OCI-LY7 (cell line): ENCODE data around the gene CPB2. TPM values are rescaled to one million over a fixed set of nuclear protein-coding genes. Genes with fewer than 3 reads are reported as not detected.

ENCODE experiments used
- BruUV-seq: library from RNA; stranded (reverse); fragments of 400-500 nt; replicated peaks from 2 replicates; lab custom pipeline; 2021; lab: Mats Ljungman, UMichigan
- CTCF ChIA-PET: fragments of 300-600 bp; sonication (Branson Sonifier 250); formaldehyde crosslinking; loops from one replicate; lab custom pipeline; 2022; ENCODE audit warnings: antibody characterized with exemption; ENCODE audit not compliant: unreplicated experiment; lab: Charles Lee
- POLR2A ChIA-PET: fragments of 300-600 bp; sonication (Branson Sonifier 250); formaldehyde crosslinking; loops from one replicate; lab custom pipeline; 2022; ENCODE audit warnings: antibody characterized with exemption; lab: Charles Lee
- DNase-seq: peaks from one replicate; pipeline ENCODE4 v3.0.0-alpha.2; 2015; ENCODE audit warnings: low spot score
- H2AFZ ChIP-seq: fragments of 200-600 bp; sonication (generic), shearing (Covaris generic); 2 replicates; pipeline ENCODE4 v1.6.1; 2014; ENCODE audit warnings: mild to moderate bottlenecking, antibody characterized with exemption, low read length, moderate library complexity
- H3K27ac ChIP-seq: fragments of 200-600 bp; sonication (generic); 2 replicates; pipeline ENCODE4 v1.5.1; 2014; ENCODE audit warnings: mixed run types, low read depth, mild to moderate bottlenecking, moderate library complexity, low read length, inconsistent platforms; ENCODE audit not compliant: poor library complexity, severe bottlenecking
- H3K36me3 ChIP-seq: fragments of 200-600 bp; sonication (generic); 2 replicates; pipeline ENCODE4 v1.6.1; 2014; ENCODE audit warnings: mild to moderate bottlenecking, antibody characterized with exemption, low read length, moderate library complexity, mixed read lengths; ENCODE audit not compliant: insufficient read depth
- H3K4me1 ChIP-seq: fragments of 200-600 bp; sonication (generic); 2 replicates; pipeline ENCODE4 v1.5.1; 2014; ENCODE audit warnings: mild to moderate bottlenecking, low read length; ENCODE audit not compliant: insufficient read depth, poor library complexity, severe bottlenecking
- H3K4me2 ChIP-seq: fragments of 200-600 bp; sonication (generic); 2 replicates; pipeline ENCODE4 v1.6.1; 2014; ENCODE audit warnings: mild to moderate bottlenecking, low read length
- H3K4me3 ChIP-seq: fragments of 200-600 bp; sonication (generic); 2 replicates; pipeline ENCODE4 v1.5.1; 2014; ENCODE audit warnings: mild to moderate bottlenecking, low read depth, low read length; ENCODE audit not compliant: poor library complexity, severe bottlenecking
- H3K79me2 ChIP-seq: fragments of 200-600 bp; sonication (generic); 2 replicates; pipeline ENCODE4 v1.6.1; 2016; ENCODE audit warnings: low read depth, mild to moderate bottlenecking, low read length, moderate library complexity, mixed read lengths; ENCODE audit not compliant: insufficient read depth
- H3K9me2 ChIP-seq: fragments of 200-600 bp; sonication (generic); 2 replicates; pipeline ENCODE4 v1.6.1; 2016; ENCODE audit warnings: mild to moderate bottlenecking, low read length, mixed read lengths; ENCODE audit not compliant: insufficient read depth
- H3K9me3 ChIP-seq: fragments of 200-600 bp; sonication (generic); 2 replicates; pipeline ENCODE4 v1.6.1; 2014; ENCODE audit warnings: mild to moderate bottlenecking, mixed run types, low read length, mixed read lengths
- H4K20me1 ChIP-seq: fragments of 200-600 bp; sonication (generic); 2 replicates; pipeline ENCODE4 v1.6.1; 2014; ENCODE audit warnings: mild to moderate bottlenecking, antibody characterized with exemption, low read length, moderate library complexity, mixed read lengths; ENCODE audit not compliant: insufficient read depth
- CTCF ChIP-seq: fragments of 200-600 bp; sonication (generic); conservative IDR thresholded peaks from 2 replicates; pipeline ENCODE4 v1.5.1; 2014; ENCODE audit warnings: mild to moderate bottlenecking, antibody characterized with exemption, low read length, moderate library complexity, mixed read lengths
- EZH2phosphoT487 ChIP-seq: fragments of 200-600 bp; sonication (generic); IDR thresholded peaks from 2 replicates; pipeline ENCODE4 v1.6.1; 2018; ENCODE audit warnings: low read depth, borderline replicate concordance, mild to moderate bottlenecking, mixed run types, antibody characterized with exemption, low read length, moderate library complexity, mixed read lengths
- intact Hi-C: fragments of 100-400 bp; cut with micrococcal nuclease; formaldehyde crosslinking; loops from one replicate; pipeline ENCODE4 v1.10.0; 2022; ENCODE audit not compliant: unreplicated experiment
- total RNA-seq, 2 experiments: library from RNA; depleted of rRNA in 1 of 2; stranded (reverse); fragments of >200 nt in 1 of 2; shearing (Covaris generic) in 1 of 2; gene quantifications; 2 replicates each; pipeline ENCODE4 v1.2.3, GENCODE V29; 2014 to 2022

Gene CPB2
- total RNA-seq, 2 experiments from 2014 or later = not detected

GRCh38 chr13:46140044-46140443 lies 35.2 kb upstream of the CPB2 start:
- H4K20me1 ChIP-seq = peaks cover 13% of the 10 kb centered on the region; the same call in 1 of the 2 replicates
- DNase-seq = no peak
- intact Hi-C loops = no loop called here
- H3K4me2 ChIP-seq = no peak overlapping the region
- CTCF ChIA-PET = no interaction called here
- TF ChIP-seq CTCF = no peak
- TF ChIP-seq EZH2phosphoT487 = no peak
- peaks cover 100% of the 10 kb centered on the region for H3K36me3 ChIP-seq
- no TSS peak for BruUV-seq
- no peak overlapping the region for H2AFZ ChIP-seq
- no peak overlapping the region for H3K4me3 ChIP-seq
- no peaks in the 10 kb centered on the region for H3K9me2 ChIP-seq
- POLR2A ChIA-PET = interaction anchor here (0.6 to 2.3 kb wide), 6 partner anchors 9 to 36 kb away, joined by 3 to 9 read pairs (median 4); no protein-coding TSS in a partner anchor
- peaks cover 16% of the 10 kb centered on the region; the same call in 1 of the 2 replicates for H3K79me2 ChIP-seq
- no peaks in the 10 kb centered on the region for H3K4me1 ChIP-seq
- H3K27ac ChIP-seq = no peak overlapping the region
- H3K9me3 ChIP-seq = no peaks in the 10 kb centered on the region

- H3K4me1 ChIP-seq = no peaks in the 10 kb centered on the region
- intact Hi-C loops = no loop called here
- H3K9me3 ChIP-seq = no peaks in the 10 kb centered on the region
- no peak overlapping the region for H2AFZ ChIP-seq
- no peak for TF ChIP-seq EZH2phosphoT487
- no peak for TF ChIP-seq CTCF
- H3K79me2 ChIP-seq = peaks cover 16% of the 10 kb centered on the region; the same call in 1 of the 2 replicates
- H3K9me2 ChIP-seq = no peaks in the 10 kb centered on the region
- ChIA-PET CTCF (no interaction called here), POLR2A (interaction anchor here (0.5 to 2.3 kb wide), 3 partner anchors 9 to 677 kb away, joined by 6 to 9 read pairs (median 8); no protein-coding TSS in a partner anchor)
- H3K27ac ChIP-seq = no peak overlapping the region
- H3K4me2 ChIP-seq = no peak overlapping the region
- peaks cover 12% of the 10 kb centered on the region; the same call in 1 of the 2 replicates for H4K20me1 ChIP-seq
- no TSS peak for BruUV-seq
- no peak for DNase-seq
- peaks cover 99% of the 10 kb centered on the region for H3K36me3 ChIP-seq
- H3K4me3 ChIP-seq = no peak overlapping the region
Measured at GRCh38 chr13:46137627-46138317, 32.9 kb upstream of the CPB2 start.

- Histone ChIP-seq H3K9me2 (no peaks in the 10 kb centered on the region), H3K9me3 (no peaks in the 10 kb centered on the region), H3K36me3 (peaks cover 99% of the 10 kb centered on the region), H3K27ac (no peak overlapping the region), H3K79me2 (peaks cover 9% of the 10 kb centered on the region; the same call in 1 of the 2 replicates), H3K4me1 (no peaks in the 10 kb centered on the region), H4K20me1 (peaks cover 9% of the 10 kb centered on the region; the same call in 1 of the 2 replicates), H3K4me2 (no peak overlapping the region), H2AFZ (no peak overlapping the region), H3K4me3 (no peak overlapping the region)
- DNase-seq = no peak
- intact Hi-C loops = no loop called here
- ChIA-PET CTCF (no interaction called here), POLR2A (interaction anchor here (1.6 kb wide), 1 partner anchor 8 kb away, joined by 8 read pairs; no protein-coding TSS in a partner anchor)
- BruUV-seq = no TSS peak
- TF ChIP-seq EZH2phosphoT487 (no peak), CTCF (no peak)
Measured at GRCh38 chr13:46136688-46137087, 31.9 kb upstream of the CPB2 start.
